Mammary epithelial cell (primary cell): ENCODE measurements around the gene ZNF566.

Experiments used
- CTCF ChIP-seq, 2 donors: IDR thresholded peaks in 1 of 2; conservative IDR thresholded peaks in 1 of 2; 2 replicates each; pipeline ENCODE4 v1.5.1; 2011 to 2012; ENCODE audit warnings: inconsistent platforms in 2 of 2, low read length in 2 of 2, mild to moderate bottlenecking in 2 of 2, control low read depth in 1 of 2, low read depth in 1 of 2; ENCODE audit not compliant: insufficient read depth in 1 of 2; ENCODE audit errors: extremely low read depth in 1 of 2
- EZH2 ChIP-seq: IDR thresholded peaks from 2 replicates; pipeline ENCODE4 v1.6.1; 2012; ENCODE audit warnings: low read length, inconsistent platforms, borderline replicate concordance

GRCh38 chr19:36488118-36488845 lies 1.1 kb downstream of the ZNF566 start:
- TF ChIP-seq CTCF (conservative IDR thresholded peaks at IDR 0.05 in 1 of 2, IDR thresholded peaks at IDR 0.05 in 1 of 2; ENCODE audit: extremely low read depth in 1 of 2, insufficient read depth in 1 of 2, low read depth in 1 of 2, low read length in 2 of 2) (no peak), EZH2 (no peak)
